NCI-H128 (cell line): ENCODE data around the gene PDGFB.

Experiments
- DNase-seq: peaks from one replicate; lab custom pipeline; 2025; ENCODE audit not compliant: unreplicated experiment; lab: John Stamatoyannopoulos, UW

Gene PDGFB

GRCh38 chr22:39208013-39208680 lies 36.6 kb downstream of the PDGFB start:
- no peak for DNase-seq

- no peak for DNase-seq
Measured at GRCh38 chr22:39207141-39208012, 37.4 kb downstream of the PDGFB start.

- DNase-seq, result no peak
Measured at GRCh38 chr22:39206491-39206890, 38.3 kb downstream of the PDGFB start.

GRCh38 chr22:39205344-39206021 lies 39.3 kb downstream of the PDGFB start:
- no peak for DNase-seq

- DNase-seq, result no peak
Measured at GRCh38 chr22:39204216-39204615, 40.6 kb downstream of the PDGFB start.

- no peak for DNase-seq
Measured at GRCh38 chr22:39197578-39197977, 47.2 kb downstream of the PDGFB start.

GRCh38 chr22:39194098-39194497 lies 50.7 kb downstream of the PDGFB start:
- no peak for DNase-seq

GRCh38 chr22:39188809-39189208 lies 56.0 kb downstream of the PDGFB start:
- DNase-seq, result no peak

GRCh38 chr22:39185601-39186012 lies 59.2 kb downstream of the PDGFB start:
- no peak for DNase-seq

- no peak for DNase-seq
Measured at GRCh38 chr22:39184586-39185577, 59.9 kb downstream of the PDGFB start.

- no peak for DNase-seq
Measured at GRCh38 chr22:39183991-39184585, 60.7 kb downstream of the PDGFB start.

GRCh38 chr22:39182478-39183030 lies 62.2 kb downstream of the PDGFB start:
- DNase-seq, result no peak

- no peak for DNase-seq
Measured at GRCh38 chr22:39181778-39182177, 63.0 kb downstream of the PDGFB start.

GRCh38 chr22:39181356-39181755 lies 63.4 kb downstream of the PDGFB start:
- DNase-seq, result no peak

- no peak for DNase-seq
Measured at GRCh38 chr22:39179841-39180335, 64.9 kb downstream of the PDGFB start.

- DNase-seq, result no peak
Measured at GRCh38 chr22:39179401-39179827, 65.4 kb downstream of the PDGFB start.

- DNase-seq, result no peak
Measured at GRCh38 chr22:39178206-39179111, 66.3 kb downstream of the PDGFB start.

- DNase-seq, result no peak
Measured at GRCh38 chr22:39177791-39178190, 67.0 kb downstream of the PDGFB start.

- DNase-seq, result no peak
Measured at GRCh38 chr22:39177456-39177775, 67.4 kb downstream of the PDGFB start.
